Measurements from ENCODE around the gene TENM4.

The TENM4 gene

DNA sequence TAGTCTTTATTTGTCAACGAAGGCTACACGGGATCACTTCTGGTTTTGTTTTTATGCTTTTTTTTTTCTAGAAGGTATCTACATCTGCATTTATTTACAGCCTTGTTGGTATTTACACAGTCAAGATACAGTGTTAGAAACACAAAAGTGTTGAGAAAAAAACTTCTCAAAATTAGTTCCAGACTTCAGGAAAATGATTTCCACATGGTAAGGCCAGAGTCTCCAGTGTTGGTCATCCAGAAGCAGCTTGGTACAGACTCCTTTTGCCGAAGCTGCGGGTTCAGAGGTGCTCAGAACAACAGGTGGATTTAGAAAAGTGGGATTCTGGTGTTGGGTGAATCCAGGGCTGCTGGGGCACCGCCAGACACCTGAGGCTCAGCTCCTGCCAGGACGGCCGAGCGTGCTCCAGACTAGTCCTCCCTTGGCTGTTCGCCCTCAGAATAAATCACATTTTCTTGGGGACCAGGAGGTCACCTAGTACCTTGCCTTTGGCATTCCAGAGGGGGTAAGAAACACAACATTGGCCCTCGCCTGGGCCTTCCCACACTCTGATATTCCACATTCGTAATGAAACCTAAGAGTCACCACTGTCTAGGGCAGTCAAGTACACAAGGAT is 787.4 kb downstream of the TENM4 start:
- DNase-seq (ENCODE audit: low read depth in 1 of 2, low spot score in 1 of 2), result no peak
- no peak for TF ChIP-seq JUND (IDR thresholded peaks at IDR 0.05; ENCODE audit: low read depth)
- in situ Hi-C loops (cut with HindIII; ENCODE audit: low pct_unique_long_range_greater_than_20kb, low sequenced_read_pairs), result no loop called here

DNA sequence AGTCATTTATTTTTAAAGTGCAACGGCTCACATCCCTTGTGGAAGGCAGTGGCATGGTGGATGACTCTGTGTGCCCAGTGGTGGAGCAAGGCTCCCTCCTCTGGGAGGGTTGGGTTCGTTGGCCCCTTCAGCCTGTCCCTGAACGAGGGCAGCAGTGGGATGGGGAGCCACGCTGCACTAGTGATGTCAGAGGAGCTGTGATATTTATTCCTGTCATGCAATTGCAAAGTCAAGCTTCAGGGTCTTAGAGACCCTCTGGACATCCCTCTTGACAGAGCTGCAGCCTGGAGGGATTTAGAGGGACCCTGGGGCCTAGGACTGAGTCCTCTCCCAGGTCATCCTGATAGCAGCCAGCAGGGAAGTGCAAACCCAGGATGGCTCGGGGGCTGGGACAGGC is 788.0 kb downstream of the TENM4 start:
- in situ Hi-C loops (cut with HindIII; ENCODE audit: low pct_unique_long_range_greater_than_20kb, low sequenced_read_pairs), result no loop called here
- TF ChIP-seq JUND (IDR thresholded peaks at IDR 0.05; ENCODE audit: low read depth), result no peak
- no peak for DNase-seq (ENCODE audit: low read depth in 1 of 2, low spot score in 1 of 2)

DNA sequence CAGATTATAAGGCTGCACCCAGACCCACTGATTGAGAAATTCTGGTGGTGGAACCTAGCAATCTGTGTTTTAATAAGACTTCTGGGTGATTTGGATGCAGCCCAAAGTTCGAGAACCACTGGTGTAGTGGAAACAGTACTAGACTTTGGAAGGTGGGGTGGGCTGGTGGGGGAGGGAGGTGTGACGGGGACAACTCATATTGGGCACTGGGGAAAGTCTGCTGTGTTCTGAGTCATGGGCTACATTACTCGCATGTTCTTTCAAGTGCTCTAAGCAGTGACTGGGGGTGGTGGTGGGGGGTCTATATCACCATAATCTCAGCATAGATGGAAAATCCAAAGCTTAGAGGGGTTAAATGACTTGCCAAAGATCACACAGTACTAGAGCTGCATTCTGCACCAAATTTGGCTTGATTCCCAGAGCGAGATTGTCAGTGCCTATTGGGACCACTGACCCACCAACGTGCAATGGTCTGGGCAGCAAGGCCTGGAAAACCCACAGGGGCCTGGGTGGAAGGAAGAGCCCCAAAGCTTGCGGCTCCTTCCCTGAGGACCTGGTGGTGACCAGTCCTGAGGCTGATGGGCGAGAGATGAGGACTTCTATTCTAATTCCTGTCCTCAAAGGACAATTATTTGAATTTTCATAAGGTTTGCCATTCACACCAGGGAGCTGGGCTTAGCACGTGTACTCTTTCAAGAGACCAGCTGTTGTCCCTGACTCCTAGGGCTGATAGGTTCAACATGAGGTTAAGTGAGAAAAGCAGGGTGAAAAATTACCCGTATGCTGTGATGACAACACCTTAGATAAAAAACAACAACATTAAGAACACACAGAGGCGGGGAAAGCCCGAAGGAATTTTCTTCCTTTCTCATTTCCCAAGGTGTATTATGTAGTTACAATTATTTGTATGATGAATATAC is 788.6 kb downstream of the TENM4 start:
- TF ChIP-seq JUND (IDR thresholded peaks at IDR 0.05; ENCODE audit: low read depth), result no peak
- DNase-seq (ENCODE audit: low read depth in 1 of 2, low spot score in 1 of 2), result no peak
- in situ Hi-C loops (cut with HindIII; ENCODE audit: low pct_unique_long_range_greater_than_20kb, low sequenced_read_pairs), result no loop called here

DNA sequence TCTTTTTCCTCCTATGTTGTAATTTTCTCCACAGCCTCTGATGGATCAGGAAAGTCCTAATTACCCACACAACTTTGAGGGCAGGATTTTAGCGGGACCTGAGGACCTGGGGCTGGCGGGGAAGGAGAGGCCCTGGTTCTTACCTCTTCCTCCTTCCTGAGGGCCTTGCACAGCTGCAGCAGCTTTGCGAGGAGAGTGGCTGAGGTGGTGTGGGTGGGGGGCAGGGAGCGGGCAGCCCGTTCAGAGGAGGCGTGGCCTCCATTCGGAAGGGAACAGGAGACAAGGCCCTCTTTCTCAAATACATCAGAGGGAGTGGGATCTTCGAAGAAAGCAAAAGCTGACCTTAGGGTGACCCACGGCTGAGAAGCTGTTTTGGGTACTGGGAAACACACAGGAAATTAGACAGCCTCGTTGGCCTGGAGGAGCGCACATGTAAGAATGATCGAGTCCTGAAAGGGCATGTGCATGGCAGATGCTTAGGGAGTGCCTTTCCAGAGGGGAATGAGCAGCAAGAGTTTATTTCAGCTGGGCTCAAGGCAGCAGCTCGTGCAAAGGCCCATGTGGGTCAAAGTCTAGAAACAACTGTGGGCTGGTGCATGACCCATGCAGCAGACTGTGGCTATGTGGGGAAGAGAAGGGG is 789.6 kb downstream of the TENM4 start:
- no peak for DNase-seq (ENCODE audit: low read depth in 1 of 2, low spot score in 1 of 2)
- in situ Hi-C loops (cut with HindIII; ENCODE audit: low pct_unique_long_range_greater_than_20kb, low sequenced_read_pairs), result no loop called here
- no peak for TF ChIP-seq JUND (IDR thresholded peaks at IDR 0.05; ENCODE audit: low read depth)

DNA sequence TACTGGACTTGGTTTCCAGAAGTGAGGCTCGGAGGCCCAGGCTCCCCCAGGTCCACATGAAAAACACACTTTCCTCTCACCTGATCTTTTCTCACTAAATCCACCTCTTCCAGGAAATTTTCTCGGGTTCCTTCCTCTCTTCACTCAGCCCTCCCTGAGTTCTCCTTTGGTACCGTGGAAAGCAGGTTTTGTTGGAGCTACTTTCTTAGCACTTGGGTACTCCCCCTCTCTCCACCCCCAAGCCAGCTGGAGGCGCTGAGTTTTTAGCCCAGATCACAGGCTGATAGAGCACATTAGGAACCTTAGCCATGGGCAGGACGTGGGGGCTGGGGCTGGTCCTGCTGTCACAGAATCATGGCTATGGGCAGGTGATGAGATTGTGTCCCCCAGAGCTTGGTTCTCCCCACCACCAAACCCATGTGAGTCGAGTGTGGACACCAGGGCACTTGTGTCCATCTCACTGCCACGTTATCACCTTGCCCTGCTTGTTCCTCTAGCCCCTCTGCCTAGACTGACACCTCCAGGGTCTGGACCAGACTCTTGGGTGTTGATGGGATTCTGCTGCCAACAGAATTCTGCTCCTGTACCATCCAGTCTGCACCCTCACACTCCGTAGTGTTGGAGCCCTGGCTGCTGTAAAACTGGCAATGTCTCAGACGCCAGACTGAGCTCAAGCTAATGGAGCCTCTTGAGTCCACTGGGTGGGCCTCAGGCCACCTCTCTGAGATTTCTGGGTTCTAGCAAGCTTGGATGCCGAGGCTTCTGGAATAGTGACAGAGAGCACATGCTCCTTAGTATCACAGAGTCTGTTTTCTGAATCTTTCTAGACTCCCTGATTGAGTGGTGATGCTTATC is 791.2 kb downstream of the TENM4 start:
- TF ChIP-seq JUND (IDR thresholded peaks at IDR 0.05; ENCODE audit: low read depth), result no peak
- in situ Hi-C loops (cut with HindIII; ENCODE audit: low pct_unique_long_range_greater_than_20kb, low sequenced_read_pairs), result no loop called here
- DNase-seq (ENCODE audit: low read depth in 1 of 2, low spot score in 1 of 2), result no peak

DNA sequence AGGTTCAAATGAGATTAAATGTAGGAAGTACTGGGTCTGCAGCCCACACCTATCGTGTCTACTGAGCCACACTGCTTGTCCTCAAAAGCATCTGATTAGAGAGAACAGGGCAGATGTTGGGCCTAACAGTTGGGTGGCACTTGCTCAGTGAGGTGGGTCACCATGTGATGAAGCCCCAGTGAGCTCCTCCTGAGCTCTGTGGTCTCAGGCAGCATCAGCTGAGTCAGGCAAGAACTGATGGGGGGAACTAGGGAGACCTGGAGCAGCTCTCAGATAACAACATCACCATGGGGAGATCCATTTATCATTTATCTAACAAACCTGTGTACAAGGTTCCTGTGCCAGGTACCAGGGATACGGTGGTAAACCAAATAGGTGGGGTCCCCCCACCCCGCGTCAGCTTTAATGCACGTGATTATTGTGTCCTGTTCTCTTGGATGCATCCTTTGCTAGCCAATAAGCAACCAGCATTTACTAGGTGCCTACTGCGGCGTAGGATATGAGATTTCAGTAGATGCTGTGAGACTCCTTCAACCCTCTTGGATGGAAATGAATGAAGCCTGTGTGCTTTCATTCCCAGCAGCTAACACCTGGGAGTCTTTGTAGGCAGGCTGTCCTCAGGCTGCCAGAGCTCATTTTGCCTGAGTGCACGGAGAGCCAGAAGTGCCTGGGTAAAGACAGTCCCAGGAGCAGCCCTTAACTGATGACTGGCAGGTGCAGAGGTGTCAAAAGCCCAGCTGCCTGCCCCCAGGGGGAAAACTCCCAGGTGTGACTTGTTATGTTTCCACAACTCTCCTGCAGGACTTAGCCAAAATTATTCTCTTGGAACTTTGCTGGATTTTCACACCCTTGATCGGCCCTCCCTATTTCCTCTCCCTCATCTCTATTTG is 792.6 kb downstream of the TENM4 start:
- TF ChIP-seq JUND (IDR thresholded peaks at IDR 0.05; ENCODE audit: low read depth), result no peak
- in situ Hi-C loops (cut with HindIII; ENCODE audit: low pct_unique_long_range_greater_than_20kb, low sequenced_read_pairs), result no loop called here
- no peak for DNase-seq (ENCODE audit: low read depth in 1 of 2, low spot score in 1 of 2)

DNA sequence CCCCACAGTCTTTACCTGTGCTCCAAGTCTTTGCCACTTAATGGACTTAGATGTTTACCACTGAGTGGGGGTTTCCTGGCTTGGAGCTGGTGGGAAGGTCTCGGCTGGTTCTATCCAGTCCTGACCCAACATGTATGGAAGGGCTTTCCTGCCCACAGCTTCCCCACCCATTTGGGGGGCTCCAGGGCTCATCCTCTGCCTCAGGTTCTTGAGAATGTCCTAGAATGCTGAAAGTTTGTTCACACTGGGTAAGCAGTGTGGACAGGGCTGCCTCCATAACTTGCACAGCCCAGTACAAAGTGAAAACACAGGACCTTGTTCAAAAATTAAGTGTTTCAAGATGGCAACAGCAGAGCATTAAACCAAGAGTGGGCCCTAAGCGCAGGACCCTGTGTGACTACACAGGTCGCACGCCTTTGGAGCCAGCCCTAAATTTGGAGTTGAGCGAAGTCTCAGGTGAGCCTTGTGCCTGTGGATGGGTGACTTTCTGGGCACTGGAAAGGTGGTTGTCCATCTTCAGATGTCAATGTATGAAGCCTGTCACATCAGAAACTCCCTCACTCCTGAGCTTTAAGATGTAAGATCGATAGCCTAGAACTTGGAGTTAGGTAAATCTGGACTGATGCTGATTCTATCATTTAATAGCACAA is 793.4 kb downstream of the TENM4 start:
- in situ Hi-C loops (cut with HindIII; ENCODE audit: low pct_unique_long_range_greater_than_20kb, low sequenced_read_pairs), result no loop called here
- no peak for DNase-seq (ENCODE audit: low read depth in 1 of 2, low spot score in 1 of 2)
- TF ChIP-seq JUND (IDR thresholded peaks at IDR 0.05; ENCODE audit: low read depth), result no peak

DNA sequence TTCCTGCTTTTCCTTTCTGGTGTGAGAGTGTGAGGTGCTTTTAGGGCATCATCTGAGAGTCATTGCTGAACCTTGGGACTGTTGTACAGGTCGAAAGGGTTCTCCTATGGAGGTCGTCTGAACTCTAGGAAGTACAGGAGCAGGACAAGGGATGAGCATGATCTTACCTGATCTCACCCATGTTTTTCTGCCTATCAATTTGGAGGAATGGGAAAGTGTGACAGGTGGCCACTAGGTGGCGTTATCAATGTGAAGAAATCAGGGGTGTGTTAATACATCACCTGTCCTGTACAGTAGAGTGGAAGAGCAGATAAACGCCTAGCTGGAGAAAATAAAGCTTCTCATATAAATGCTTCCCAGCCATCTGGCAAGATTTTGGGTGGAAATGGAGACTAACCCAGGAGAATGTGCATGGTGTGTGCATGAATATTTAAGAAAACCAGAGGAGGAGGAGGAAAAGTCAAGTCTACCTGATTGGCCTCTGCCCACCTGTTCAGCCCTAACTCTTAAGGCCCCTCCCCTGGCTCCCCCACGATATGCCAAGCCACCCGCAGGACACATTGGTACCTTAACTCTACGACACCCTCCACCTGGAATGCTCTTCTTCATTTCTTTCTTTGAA is 794.2 kb downstream of the TENM4 start:
- TF ChIP-seq JUND (IDR thresholded peaks at IDR 0.05; ENCODE audit: low read depth), result no peak
- in situ Hi-C loops (cut with HindIII; ENCODE audit: low pct_unique_long_range_greater_than_20kb, low sequenced_read_pairs), result no loop called here
- DNase-seq (ENCODE audit: low read depth in 1 of 2, low spot score in 1 of 2), result peak; percentile 75 to 86

DNA sequence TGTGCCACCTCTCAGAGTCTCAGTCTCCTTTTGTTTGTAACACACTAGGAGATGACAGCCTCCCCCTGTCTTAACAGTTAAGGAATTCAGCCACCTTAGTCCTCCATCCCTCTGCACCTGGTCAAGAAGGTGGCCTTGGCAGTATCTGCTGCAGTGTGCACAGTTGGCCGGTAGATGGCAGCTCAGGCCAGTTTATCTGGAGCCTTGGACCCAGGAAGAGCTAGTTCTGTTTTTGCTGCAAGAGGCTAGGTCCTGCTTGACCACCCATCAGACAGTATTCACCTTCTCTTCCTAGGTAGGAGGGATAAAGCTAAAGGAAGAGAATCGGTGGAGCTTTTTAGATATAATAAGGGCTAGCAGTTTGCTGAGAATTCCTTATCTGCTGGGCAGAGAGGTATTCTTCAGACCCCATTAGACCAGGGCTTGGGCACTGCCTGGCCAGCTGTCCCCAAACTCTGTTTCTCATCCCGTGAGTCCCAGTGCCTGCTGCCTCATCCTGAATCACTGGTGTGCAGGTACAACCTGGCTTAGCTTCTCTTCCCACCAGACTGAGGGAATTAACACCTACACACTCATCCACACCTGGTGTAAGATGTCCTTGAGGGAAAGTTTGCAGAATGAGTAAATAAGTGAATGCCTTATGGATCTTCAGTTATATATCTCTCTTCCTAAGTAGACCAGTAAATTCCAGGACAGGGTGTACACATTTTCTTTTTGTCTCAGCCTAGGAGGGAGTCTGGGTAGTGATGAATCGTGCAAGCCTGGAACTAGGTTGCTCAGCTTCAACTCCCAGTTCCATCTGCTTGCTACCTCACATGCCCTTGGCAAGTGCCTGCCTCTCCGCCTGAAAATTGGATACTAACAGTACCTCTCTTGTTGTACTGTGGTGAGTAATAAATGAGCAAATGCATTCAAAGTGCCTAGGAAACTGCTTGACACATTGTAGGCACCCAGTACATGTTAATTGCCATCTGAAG is 795.3 kb downstream of the TENM4 start:
- in situ Hi-C loops (cut with HindIII; ENCODE audit: low pct_unique_long_range_greater_than_20kb, low sequenced_read_pairs), result no loop called here
- TF ChIP-seq JUND (IDR thresholded peaks at IDR 0.05; ENCODE audit: low read depth), result no peak
- DNase-seq (ENCODE audit: low read depth in 1 of 2, low spot score in 1 of 2), result peak; percentile 76 to 83

DNA sequence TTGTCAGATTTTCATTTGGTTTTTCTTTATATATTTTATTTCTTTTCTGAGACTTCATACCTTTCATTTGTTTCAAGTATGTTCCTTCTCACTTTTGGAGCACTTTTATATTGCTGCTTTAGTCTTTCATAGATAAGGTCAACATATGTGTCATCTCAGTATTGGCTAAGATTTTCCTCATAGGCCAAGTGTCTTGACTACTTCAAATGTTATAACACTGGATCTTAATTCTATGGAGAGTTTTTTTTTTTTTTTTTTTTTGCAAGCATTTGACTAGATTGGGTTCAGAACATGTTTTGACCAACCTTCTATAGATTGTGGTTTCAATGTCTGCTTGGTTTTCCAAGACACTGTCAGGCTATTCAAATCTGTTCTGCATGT is 797.2 kb downstream of the TENM4 start:
- DNase-seq (ENCODE audit: low read depth in 1 of 2, low spot score in 1 of 2), result no peak
- no peak for TF ChIP-seq JUND (IDR thresholded peaks at IDR 0.05; ENCODE audit: low read depth)
- in situ Hi-C loops (cut with HindIII; ENCODE audit: low pct_unique_long_range_greater_than_20kb, low sequenced_read_pairs), result no loop called here

Data from T47D (cell line).